ENCODE measurements around the gene ARPP21.

Gene ARPP21

DNA sequence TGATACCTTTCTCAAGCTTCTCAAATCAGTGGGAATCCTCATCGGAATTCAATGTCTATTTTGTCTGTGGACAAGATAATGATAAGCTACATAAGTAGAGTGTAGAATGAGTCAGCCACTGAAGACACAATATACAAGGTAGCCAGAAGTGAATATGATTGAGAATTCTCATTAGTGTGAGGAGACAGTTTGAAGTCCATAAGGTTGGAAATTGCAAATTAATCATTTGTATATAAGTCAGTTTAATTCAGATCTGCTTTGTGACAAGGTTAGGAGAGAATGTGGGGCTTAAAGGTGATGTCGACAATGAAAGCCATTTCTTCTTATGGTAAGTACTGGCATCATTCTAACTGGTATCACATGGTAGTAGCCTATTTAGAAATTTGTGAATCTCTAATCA lies 4.2 kb downstream of the ARPP21 start:
- Histone ChIP-seq H4K20me1 (ENCODE audit: insufficient read depth, low read length) (no peaks in the 10 kb centered on the region), H3K79me2 (ENCODE audit: low read length) (no peaks in the 10 kb centered on the region), H3K27ac (ENCODE audit: low read length) (no peak overlapping the region), H3K4me3 (ENCODE audit: low read length) (no peak overlapping the region), H3K9me3 (ENCODE audit: insufficient read depth, low read length) (no peaks in the 10 kb centered on the region), H3K4me1 (ENCODE audit: low read length) (peaks cover 18% of the 10 kb centered on the region), H3K4me2 (ENCODE audit: low read length) (no peak overlapping the region), H3K9ac (ENCODE audit: low read length) (no peak overlapping the region), H2AFZ (ENCODE audit: low read depth, low read length) (no peak overlapping the region), H3K36me3 (replicated peaks; ENCODE audit: low read depth, low read length) (no peaks in the 10 kb centered on the region), H3K27me3 (ENCODE audit: low read depth, low read length) (no peaks in the 10 kb centered on the region)
- TF ChIP-seq EZH2phosphoT487 (IDR thresholded peaks at IDR 0.05; ENCODE audit: low read depth), result no peak
- TF ChIP-seq, protein P1, sequence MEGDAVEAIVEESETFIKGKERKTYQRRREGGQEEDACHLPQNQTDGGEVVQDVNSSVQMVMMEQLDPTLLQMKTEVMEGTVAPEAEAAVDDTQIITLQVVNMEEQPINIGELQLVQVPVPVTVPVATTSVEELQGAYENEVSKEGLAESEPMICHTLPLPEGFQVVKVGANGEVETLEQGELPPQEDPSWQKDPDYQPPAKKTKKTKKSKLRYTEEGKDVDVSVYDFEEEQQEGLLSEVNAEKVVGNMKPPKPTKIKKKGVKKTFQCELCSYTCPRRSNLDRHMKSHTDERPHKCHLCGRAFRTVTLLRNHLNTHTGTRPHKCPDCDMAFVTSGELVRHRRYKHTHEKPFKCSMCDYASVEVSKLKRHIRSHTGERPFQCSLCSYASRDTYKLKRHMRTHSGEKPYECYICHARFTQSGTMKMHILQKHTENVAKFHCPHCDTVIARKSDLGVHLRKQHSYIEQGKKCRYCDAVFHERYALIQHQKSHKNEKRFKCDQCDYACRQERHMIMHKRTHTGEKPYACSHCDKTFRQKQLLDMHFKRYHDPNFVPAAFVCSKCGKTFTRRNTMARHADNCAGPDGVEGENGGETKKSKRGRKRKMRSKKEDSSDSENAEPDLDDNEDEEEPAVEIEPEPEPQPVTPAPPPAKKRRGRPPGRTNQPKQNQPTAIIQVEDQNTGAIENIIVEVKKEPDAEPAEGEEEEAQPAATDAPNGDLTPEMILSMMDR (IDR thresholded peaks at IDR 0.05; ENCODE audit: low read depth, low read length), result no peak

DNA sequence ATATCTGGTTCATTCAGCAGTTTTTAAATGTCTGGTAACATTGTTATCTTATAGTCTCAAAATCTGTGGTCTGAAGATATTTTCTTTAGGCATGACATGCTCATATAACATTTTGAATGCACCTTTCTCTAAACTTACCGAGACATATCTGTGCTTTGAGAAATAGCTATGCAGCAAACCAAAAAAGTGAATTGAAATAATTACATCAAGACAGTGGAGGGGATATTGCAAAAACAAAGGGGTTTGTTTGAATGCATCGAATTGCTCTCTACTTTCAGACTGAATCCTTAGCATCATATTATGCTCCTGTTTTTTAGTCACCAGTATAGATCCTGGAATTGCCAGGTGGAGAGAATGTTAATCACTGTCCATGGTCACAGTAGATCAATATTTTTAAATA lies 5.1 kb downstream of the ARPP21 start:
- Histone ChIP-seq H4K20me1 (ENCODE audit: insufficient read depth, low read length) (no peaks in the 10 kb centered on the region), H3K4me1 (ENCODE audit: low read length) (peaks cover 18% of the 10 kb centered on the region), H3K4me3 (ENCODE audit: low read length) (no peak overlapping the region), H3K9me3 (ENCODE audit: insufficient read depth, low read length) (no peaks in the 10 kb centered on the region), H3K36me3 (replicated peaks; ENCODE audit: low read depth, low read length) (no peaks in the 10 kb centered on the region), H3K4me2 (ENCODE audit: low read length) (no peak overlapping the region), H3K79me2 (ENCODE audit: low read length) (no peaks in the 10 kb centered on the region), H2AFZ (ENCODE audit: low read depth, low read length) (no peak overlapping the region), H3K27me3 (ENCODE audit: low read depth, low read length) (no peaks in the 10 kb centered on the region), H3K27ac (ENCODE audit: low read length) (no peak overlapping the region), H3K9ac (ENCODE audit: low read length) (no peak overlapping the region)
- TF ChIP-seq, protein P1 (IDR thresholded peaks at IDR 0.05; ENCODE audit: low read depth, low read length), result no peak
- no peak for TF ChIP-seq EZH2phosphoT487 (IDR thresholded peaks at IDR 0.05; ENCODE audit: low read depth)

DNA sequence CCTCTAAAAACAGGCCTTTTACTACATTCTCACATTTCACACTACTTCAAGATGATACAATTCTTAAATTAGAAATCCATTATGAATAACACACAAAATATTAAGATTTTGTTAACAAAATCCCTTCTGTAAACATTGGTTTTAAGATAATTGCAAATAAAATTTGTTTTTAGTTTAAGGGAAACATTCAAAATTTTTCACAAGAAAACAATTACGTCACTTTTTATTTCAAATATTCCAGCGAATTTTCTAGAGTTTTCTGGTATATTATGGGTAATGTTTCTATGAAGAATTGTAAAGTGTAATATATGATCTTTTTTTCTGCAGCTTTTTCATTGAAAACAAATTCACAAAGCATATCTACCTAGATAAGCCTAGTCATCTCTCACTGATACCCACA lies 5.9 kb downstream of the ARPP21 start:
- TF ChIP-seq, protein P1 (IDR thresholded peaks at IDR 0.05; ENCODE audit: low read depth, low read length), result no peak
- no peak for TF ChIP-seq EZH2phosphoT487 (IDR thresholded peaks at IDR 0.05; ENCODE audit: low read depth)
- H4K20me1 ChIP-seq (ENCODE audit: insufficient read depth, low read length), result no peaks in the 10 kb centered on the region
- no peak overlapping the region for H3K27ac ChIP-seq (ENCODE audit: low read length)
- no peak overlapping the region for H2AFZ ChIP-seq (ENCODE audit: low read depth, low read length)
- H3K4me1 ChIP-seq (ENCODE audit: low read length), result peaks cover 18% of the 10 kb centered on the region
- no peak overlapping the region for H3K4me2 ChIP-seq (ENCODE audit: low read length)
- no peaks in the 10 kb centered on the region for H3K9me3 ChIP-seq (ENCODE audit: insufficient read depth, low read length)
- H3K27me3 ChIP-seq (ENCODE audit: low read depth, low read length), result no peaks in the 10 kb centered on the region
- H3K79me2 ChIP-seq (ENCODE audit: low read length), result no peaks in the 10 kb centered on the region
- no peaks in the 10 kb centered on the region for H3K36me3 ChIP-seq (replicated peaks; ENCODE audit: low read depth, low read length)
- H3K4me3 ChIP-seq (ENCODE audit: low read length), result no peak overlapping the region
- no peak overlapping the region for H3K9ac ChIP-seq (ENCODE audit: low read length)

DNA sequence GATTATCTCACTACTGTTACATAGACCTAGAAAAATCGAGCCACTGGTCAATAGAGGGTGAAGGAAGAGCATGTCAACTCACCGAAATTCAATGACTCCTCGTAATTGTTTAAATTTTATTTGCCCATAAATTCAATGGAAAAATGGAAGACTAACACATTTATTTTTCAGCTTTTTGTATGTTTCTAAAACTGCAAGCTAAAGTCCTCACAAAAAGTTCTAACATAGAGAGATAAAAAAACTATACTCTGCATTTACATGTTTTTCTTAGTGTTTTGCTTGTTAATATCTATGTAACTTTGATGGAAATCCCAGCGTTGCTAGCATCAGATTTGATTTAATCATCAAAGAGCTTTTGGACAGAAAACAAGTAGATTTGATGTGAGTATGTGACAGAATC lies 6.8 kb downstream of the ARPP21 start:
- Histone ChIP-seq H3K36me3 (replicated peaks; ENCODE audit: low read depth, low read length) (no peaks in the 10 kb centered on the region), H2AFZ (ENCODE audit: low read depth, low read length) (no peak overlapping the region), H3K27ac (ENCODE audit: low read length) (no peak overlapping the region), H3K4me3 (ENCODE audit: low read length) (no peak overlapping the region), H3K4me1 (ENCODE audit: low read length) (peaks cover 18% of the 10 kb centered on the region), H3K79me2 (ENCODE audit: low read length) (no peaks in the 10 kb centered on the region), H3K27me3 (ENCODE audit: low read depth, low read length) (no peaks in the 10 kb centered on the region), H3K9me3 (ENCODE audit: insufficient read depth, low read length) (no peaks in the 10 kb centered on the region), H3K4me2 (ENCODE audit: low read length) (no peak overlapping the region), H3K9ac (ENCODE audit: low read length) (no peak overlapping the region), H4K20me1 (ENCODE audit: insufficient read depth, low read length) (no peaks in the 10 kb centered on the region)
- TF ChIP-seq, protein P1 (IDR thresholded peaks at IDR 0.05; ENCODE audit: low read depth, low read length), result no peak
- TF ChIP-seq EZH2phosphoT487 (IDR thresholded peaks at IDR 0.05; ENCODE audit: low read depth), result no peak
